GM12878 (cell line): ENCODE data around the gene RNASEL. TPM values are rescaled to one million over a fixed set of nuclear protein-coding genes. Genes with fewer than 3 reads are reported as not detected.

ENCODE experiments used
- polyA plus RNA-seq, 11 experiments: library from polyadenylated mRNA; depleted of rRNA in 4 of 11; unstranded in 6 of 11; stranded (reverse) in 5 of 11; fragments of >200 nt; fragmentation: Nextera tagmentation in 4 of 11; fragmentation: Illumina TruSeq in 1 of 11; extraction: Ambion mirVana in 4 of 11; extraction: Trizol in 1 of 11; gene quantifications; 1 replicate in 1 of 11; 2 replicates in 10 of 11; pipeline versions ENCODE4 v1.2.1 to v1.2.3, GENCODE V29; 2011 to 2016; ENCODE audit warnings: inconsistent platforms in 2 of 11, missing spikeins in 2 of 11, low read depth in 1 of 11
- total RNA-seq, 4 experiments: library from RNA; depleted of rRNA in 3 of 4; stranded (reverse); fragments of >200 nt in 3 of 4; fragmentation: Illumina TruSeq in 1 of 4; extraction: Trizol in 1 of 4; gene quantifications; 2 replicates each; pipeline versions ENCODE4 v1.2.1 to v1.2.3, GENCODE V29; 2013 to 2021
- TF ChIP-seq, protein P1 (sequence below): fragments of 450-650 bp; IDR thresholded peaks from 2 replicates; pipeline ENCODE4 v1.6.1; 2017; ENCODE audit warnings: mild to moderate bottlenecking, low read depth, inconsistent platforms; ENCODE audit not compliant: poor library complexity, severe bottlenecking
- TF ChIP-seq, protein P2 (sequence below): IDR thresholded peaks from 2 replicates; pipeline ENCODE4 v1.6.1; 2012; ENCODE audit warnings: mild to moderate bottlenecking, low read depth, low read length

The RNASEL gene
- total and polyA plus RNA-seq, 10 of the 15 experiments (the other 5 are each of a cell fraction or from before 2014, with no cell fraction given), result 3.0 to 10.8 (median 5.0) TPM

DNA sequence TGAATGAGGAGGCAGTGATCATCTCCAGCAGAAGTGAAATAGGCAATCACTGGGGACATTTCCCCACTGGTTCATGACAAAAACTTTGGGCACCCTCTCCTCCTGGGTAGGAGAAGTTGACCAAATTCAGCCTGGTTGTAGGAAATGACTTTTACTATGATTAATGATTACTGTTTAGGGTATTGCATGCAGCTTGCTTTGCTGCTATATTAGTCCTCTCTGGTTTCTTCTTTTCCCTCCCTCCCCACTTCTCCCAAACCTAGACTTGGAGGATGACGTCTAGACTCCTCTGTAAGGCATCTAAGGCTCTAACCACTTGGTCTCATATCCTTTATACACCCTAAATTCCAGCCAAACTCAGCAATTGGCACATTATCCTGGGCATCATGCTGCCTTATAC is 18.5 kb upstream of the RNASEL start (continued):
- TF ChIP-seq, protein P1, sequence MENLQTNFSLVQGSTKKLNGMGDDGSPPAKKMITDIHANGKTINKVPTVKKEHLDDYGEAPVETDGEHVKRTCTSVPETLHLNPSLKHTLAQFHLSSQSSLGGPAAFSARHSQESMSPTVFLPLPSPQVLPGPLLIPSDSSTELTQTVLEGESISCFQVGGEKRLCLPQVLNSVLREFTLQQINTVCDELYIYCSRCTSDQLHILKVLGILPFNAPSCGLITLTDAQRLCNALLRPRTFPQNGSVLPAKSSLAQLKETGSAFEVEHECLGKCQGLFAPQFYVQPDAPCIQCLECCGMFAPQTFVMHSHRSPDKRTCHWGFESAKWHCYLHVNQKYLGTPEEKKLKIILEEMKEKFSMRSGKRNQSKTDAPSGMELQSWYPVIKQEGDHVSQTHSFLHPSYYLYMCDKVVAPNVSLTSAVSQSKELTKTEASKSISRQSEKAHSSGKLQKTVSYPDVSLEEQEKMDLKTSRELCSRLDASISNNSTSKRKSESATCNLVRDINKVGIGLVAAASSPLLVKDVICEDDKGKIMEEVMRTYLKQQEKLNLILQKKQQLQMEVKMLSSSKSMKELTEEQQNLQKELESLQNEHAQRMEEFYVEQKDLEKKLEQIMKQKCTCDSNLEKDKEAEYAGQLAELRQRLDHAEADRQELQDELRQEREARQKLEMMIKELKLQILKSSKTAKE, result no peak
- TF ChIP-seq, protein P2, sequence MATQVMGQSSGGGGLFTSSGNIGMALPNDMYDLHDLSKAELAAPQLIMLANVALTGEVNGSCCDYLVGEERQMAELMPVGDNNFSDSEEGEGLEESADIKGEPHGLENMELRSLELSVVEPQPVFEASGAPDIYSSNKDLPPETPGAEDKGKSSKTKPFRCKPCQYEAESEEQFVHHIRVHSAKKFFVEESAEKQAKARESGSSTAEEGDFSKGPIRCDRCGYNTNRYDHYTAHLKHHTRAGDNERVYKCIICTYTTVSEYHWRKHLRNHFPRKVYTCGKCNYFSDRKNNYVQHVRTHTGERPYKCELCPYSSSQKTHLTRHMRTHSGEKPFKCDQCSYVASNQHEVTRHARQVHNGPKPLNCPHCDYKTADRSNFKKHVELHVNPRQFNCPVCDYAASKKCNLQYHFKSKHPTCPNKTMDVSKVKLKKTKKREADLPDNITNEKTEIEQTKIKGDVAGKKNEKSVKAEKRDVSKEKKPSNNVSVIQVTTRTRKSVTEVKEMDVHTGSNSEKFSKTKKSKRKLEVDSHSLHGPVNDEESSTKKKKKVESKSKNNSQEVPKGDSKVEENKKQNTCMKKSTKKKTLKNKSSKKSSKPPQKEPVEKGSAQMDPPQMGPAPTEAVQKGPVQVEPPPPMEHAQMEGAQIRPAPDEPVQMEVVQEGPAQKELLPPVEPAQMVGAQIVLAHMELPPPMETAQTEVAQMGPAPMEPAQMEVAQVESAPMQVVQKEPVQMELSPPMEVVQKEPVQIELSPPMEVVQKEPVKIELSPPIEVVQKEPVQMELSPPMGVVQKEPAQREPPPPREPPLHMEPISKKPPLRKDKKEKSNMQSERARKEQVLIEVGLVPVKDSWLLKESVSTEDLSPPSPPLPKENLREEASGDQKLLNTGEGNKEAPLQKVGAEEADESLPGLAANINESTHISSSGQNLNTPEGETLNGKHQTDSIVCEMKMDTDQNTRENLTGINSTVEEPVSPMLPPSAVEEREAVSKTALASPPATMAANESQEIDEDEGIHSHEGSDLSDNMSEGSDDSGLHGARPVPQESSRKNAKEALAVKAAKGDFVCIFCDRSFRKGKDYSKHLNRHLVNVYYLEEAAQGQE, result no peak
- TF ChIP-seq, all 136 proteins: peak for 0
